Activated CD8-positive, alpha-beta memory T cell treated with anti-CD3 and anti-CD28 coated beads for 4 hours (primary cell): ENCODE results near the gene SLC28A1.
A peak's percentile ranks its signal among the peaks of the same experiment; 100 is the strongest.
"Not testable (repeated sequence)": the region's sequence is repeated elsewhere in the genome, so short reads cannot be mapped to it uniquely, and the experiment has no call there.

ENCODE experiments used
- DNase-seq, 2 donors: peaks; one replicate each; pipeline ENCODE4 v3.0.0-alpha.2; 2020; ENCODE audit warnings: low read depth in 2 of 2

The SLC28A1 gene

DNA sequence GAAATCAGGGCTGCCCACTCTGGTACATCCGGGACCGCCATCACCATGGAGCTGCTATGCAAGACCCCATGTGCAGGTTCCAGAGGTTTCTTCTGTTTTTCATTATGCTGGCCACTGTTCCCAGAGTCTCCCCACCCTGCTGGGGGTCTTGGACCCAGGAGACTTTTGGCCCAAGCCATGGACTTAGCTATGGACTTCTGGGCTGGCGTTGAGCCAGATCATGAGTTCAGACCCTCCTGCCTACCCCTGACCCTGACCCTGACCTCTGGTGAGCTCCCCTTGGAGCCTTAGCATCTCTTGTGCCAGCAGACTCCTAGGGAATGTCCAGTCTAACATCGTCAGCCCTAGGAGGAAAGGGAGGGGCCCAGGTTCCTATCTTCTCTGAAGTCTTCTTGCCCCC, 25.3 kb downstream of the SLC28A1 start:
- DNase-seq = no peak

DNA sequence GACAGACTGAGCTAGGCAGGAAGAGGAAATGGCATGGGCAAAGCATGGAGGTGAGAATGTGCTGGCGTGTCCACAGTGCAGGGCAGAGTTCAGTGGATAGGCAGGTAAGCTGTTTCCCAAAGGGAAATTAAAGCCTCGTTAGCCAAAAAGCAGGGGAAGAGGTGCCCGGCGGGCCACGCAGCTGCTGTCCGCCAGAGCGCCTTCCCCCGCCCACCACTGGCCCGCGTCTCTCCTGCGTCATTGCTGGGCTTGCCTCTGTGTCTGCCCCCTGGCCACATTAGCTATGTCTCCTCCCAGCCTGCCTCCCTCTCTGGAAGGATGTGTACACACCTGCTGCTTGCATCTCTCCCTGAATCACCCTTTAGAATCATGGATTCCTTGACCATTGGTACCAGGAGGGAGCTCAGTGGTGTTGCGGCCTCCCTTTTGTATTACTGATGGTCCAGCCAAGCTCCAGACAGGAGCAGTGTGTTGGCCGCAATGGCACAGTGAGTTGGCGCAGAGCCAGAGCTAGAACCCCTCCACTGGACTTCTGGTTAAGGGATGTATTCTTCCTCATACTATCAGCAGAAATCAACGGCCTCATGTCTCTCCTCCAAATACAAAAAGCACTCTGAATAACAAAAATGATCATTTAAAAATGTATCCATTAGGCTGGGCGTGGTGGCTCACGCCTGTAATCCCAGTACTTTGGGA, 26.6 kb downstream of the SLC28A1 start:
- DNase-seq = no peak

DNA sequence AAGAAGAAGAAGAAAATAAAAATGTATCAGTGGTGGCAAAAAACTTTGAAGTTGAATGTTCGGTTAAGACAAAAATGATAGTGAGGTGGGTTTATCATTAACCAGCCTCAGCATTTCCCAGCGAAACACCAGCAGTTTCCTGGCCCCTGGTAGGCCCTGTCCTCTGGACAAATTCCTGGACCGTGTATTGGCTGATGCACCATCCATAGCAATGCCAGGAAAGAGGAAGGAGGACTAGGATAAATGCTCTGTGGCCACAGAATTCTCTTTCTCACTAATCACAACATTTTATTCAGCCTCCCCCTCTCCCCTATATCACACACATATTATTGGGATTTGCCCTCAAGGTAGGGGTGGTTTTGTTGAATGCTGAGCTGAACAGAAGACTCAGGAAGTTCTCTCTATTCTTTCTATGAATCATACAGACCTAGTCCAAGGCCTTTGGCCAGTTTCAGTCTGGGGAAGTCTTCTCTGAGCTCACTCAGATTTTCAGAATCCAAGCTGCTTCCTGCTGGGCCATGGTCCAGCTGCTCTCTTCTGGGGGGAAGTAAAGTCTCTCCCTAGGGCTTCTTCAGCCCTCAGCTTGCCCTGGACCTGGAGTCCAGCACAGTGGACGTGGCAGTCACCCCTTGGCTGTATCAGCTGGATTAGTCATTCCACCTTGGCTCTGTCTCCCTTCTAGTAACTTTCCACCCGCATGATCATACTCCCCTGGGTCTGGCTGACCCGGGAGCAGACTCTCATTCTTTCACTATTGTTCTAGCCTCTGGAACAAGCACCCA, 27.6 kb downstream of the SLC28A1 start:
- DNase-seq = no peak

DNA sequence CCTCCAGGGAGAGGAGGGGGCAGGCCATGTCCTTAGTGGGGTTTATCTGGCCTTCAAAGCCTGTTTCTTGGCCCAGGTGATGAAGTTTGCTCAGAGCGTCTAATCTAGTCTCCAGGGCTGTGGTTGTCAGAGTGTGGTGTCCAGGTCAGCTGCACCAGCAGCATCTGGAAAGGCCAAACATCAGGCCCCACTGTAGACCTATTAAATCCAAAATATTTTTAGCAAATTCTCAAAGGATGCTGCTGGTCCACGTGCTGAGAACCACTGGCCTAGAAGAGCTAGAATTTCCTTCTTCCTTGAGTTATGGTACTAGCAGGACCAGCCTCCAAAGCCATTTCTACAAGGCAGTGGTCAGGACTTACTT, 28.9 kb downstream of the SLC28A1 start:
- DNase-seq = no peak

DNA sequence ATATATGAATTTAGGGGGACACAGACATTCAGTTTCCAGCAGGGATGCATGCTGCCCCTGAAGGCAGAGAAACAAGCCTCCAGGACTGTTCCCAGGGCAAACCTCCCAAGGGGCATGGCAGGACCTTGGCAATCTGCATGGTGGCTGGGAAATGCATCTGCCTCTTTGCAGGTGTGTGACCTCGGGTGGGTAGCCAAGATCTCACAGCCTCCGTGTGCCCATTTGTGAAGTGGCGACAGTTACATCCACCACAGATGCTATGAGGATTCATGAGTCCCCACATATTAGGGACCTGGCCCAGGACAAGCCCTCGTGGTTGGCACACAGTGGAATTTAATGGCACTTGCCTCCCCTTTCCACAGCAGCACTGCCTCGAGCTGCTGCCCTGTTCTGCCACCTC, 29.9 kb downstream of the SLC28A1 start:
- DNase-seq = no peak

DNA sequence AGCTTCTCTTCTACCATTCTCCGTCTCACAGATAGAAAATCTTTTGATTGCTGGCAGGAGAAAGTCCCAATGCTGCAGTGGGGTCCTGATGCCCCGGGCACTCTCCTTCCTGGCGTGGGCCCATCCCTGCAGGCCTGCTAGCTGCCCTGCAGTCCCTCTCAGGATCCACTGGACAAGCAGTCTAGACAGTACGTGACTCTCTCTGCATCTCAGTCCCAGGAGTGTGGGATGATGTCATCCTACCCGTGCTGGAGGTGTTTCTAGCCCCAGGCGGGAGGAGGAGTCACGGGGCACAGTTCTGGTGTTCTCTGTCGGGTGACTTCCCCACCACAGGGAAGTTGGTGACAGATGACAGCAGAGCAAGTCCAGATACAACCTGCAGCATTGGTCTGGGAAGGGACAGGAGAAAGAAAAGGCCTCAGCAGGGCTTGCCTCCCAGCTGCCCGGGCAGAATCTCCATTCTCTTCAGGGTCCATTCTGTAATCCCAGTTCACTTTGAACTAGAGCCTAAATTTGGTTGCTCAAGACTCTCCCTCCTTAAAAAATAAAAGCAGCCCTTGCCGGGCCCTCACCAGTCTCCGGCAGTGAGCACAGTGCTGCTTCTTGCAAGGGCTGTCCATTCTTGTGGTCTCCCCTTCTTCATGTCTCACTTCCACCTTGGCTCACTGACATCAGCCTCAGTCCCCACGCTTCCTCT, 30.6 kb downstream of the SLC28A1 start:
- peak; percentile 7 to 8 for DNase-seq

DNA sequence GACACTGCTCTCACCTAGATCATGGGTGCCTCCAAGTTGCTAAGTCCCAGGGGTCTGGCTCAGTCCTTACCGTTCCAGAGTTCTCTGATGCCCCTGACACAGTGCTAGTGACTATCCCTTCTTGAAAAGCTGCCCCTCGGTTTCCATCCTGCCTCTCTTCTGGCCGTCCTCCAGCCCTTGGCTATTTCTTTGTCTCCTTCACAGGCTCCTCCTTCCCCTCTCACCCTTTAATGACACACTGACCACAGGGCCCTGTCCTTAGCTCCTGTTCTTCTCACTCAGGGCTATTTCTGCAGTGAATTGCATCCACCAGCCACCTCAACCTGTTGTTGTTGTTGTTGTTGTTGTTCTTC, 31.1 kb downstream of the SLC28A1 start:
- no peak for DNase-seq

DNA sequence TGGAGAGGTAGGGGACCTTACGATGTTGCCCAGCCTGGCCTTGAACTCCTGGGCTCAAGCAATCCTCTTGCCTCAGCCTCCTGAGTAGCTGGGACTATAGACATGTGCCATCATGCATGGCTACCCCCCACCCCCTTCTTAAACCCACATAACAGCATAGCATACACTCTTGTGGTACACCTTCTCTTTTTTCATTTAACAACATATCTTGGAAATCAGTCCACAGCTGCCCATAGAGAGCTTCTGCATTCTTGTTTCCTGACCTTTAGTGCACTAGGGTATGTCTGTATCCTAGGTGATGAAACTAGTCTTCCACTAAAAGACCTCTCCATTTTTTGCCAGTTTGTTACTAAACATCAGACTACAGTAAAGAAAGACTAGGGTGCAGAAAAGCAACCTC, 33.0 kb downstream of the SLC28A1 start:
- DNase-seq = no peak

DNA sequence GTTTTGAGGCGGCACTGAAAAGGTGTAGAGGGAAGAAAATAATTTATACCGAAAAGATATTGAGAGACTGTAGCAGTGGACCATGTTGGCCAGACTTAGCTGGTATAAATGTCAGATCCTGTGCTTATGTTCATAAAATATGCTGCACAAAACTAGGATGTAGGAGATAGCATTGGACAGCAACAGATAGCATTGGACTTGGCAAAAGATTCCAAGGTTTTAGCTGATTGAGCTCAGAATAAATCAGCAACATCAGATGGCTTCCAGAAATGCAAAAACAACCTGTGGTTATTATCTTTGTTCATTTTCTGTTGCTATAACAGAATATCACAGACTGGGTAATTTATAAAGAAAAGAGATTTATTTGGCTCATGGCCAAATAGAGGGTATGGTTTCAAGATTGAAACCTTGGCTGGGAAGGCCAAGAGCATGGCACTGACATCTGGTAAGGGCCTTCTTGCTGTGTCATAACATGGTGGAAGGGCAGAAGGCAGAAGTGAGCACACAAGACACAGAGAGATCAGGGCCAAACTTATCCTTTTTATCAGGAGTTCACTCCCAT, 34.7 kb downstream of the SLC28A1 start:
- DNase-seq = no peak

DNA sequence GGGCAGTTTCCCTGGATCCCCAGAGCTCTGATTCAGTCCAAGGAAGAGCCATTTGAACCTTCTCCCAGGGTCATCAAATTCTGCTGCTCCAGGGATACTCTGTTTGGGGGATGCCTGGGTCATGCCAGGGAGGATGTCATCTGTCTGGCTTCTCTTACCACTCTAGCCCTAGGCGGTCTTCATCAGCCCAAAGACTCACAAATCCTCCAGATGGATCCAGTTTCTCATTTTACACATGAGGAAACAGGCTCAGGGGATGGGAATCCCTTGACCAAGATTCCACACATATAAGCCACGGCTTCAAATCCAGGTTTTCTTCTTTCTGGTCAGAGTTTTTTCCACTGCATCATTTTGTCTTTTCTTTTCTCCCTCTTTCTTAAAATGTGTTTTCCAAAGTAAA, 36.7 kb downstream of the SLC28A1 start:
- no peak for DNase-seq

DNA sequence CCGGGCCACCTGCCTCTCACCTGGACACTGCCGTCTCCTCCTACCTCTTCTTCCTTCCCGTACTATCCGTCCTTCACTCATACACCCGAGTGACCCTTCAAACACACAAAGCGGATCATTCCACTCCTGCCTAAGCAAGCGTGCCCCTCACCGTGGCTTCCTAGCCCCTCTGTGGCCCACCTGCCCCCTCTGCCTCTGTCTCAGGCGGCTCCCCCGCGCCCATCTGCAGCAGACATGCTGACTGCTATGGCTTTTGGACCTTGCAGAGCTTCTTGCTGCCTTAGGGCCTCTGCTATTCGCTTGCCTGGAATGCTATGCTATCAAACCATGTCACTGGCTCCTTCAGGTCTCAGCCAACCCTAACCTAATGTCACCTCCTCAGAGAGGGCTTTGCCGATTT, 38.1 kb downstream of the SLC28A1 start:
- DNase-seq = no peak

DNA sequence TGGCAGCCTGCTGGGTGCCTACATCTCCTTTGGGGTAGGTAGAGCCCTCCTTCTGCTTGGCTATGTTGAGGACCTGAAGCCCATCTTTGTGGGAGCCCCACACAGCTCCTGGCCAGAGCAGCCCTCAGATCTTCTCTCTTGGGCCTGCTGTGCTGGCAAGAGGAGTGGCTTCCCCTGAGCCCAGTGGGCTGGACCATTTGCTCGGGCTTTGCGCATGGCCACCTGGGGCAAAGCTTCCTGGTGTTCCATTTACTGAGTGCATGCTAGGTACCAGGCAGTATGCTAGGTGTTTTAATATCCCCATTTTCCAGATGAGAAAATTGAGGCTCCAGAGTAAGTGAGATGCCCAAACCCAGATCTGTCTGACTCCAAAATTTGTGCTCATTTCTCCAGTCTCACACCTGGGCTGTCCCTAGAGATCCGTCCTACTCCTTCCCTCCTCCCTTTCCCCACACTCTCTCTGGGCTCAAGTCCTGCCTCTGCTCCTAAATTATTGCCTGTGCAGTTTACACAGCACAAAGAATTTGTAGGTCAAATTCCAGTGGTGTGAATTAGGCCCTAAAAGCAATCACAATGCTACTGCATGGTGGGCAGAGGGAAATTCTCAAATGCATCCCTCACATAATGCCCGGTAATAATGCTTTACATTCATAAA, 39.7 kb downstream of the SLC28A1 start:
- DNase-seq = no peak

DNA sequence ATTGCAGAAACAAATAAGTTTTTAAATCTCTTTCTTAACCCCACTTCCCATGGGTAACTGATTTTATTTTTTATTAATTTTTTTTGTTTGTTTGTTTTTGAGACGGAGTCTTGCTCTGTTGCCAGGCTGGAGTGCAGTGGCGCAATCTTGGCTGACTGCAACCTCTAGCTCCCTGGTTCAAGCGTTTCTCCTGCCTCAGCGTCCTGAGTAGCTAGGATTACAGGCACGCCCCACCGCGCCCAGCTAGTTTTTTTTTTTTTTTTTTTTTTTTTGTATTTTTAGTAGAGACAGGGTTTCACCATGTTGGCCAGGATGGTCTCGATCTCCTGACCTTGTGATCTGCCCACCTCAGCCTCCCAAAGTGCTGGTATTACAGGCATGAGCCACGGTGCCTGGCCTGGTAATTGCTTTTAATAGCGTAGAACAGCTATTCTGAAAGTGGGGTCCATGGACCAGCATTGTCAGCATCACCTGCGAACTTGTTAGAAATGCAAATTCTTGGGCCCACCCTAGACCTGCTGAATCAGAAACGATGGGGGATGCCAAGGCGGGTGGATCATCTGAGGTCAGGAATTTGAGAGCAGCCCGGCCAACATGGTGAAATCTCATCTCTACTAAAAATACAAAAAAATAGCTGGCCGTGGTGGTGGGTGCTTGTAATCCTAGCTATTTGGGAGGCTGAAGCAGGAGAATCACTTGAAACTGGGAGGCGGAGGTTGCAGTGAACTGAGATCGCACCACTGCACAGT, 40.5 kb downstream of the SLC28A1 start:
- not testable (repeated sequence) for DNase-seq

DNA sequence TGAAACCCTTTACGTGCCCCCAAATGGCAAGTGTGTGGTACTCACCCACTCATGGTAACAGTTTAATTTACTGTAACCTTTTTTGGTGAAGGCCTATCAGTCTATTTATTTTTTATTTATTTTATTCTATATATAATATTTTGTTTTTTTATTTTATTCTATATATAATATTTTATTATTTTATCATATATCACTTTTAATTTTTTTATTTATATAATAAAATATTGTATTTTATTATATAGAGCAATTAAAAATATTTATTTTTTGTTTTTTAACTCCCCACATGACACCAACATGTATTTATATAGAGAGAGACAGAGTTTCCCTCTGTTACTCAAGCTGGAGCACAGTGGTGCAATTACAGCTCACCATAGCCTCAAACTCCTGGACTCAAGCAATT, 41.4 kb downstream of the SLC28A1 start:
- DNase-seq = no peak

DNA sequence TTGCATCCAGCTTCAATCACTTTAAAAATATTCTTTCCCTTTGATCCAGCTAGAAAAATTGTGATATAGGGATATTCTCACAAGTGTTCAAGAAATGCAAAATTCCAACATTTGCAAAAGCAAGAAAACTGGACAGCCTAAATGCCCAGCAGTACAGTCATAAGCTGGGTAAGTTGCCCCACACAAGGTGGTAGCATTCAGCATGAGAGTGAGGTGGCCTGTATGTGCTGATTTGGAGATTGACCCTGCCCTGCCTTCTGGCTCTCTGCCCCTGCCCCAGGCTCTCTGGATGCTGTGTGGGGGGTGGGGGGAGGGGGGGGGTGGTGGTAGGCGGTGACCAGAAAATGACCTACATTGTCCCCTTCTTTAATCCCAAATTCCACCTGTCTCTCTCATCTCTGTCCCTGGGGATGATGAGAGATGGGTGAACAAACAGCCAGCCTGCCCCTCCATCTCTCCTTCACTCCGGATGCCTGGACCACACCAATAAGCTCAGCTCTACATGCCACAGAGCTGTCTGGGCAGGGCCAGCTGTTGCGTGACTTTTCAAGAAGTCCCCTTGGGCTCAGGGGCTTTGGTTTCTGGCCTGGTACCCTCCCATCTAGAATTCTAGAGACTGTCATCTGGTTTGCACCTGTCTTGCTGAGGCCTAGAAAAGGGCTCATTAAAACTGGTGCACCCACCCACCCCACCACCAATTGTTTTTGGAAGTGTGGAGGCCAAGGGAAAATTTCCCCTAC, 42.2 kb downstream of the SLC28A1 start:
- DNase-seq = no peak

DNA sequence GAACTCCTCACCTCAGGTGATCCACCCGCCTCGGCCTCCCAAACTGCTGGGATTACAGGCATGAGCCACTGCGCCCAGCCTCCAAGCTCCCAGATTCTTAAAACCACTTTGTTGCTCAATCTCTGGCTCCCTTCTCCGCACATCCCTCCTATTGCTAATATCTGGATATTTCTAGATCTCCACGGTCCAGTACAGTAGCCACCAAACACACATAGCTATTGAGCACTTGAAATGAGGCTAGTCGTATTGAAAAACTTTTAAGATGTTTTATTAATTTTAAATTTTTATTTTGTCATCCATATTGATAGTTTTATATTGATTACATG, 44.3 kb downstream of the SLC28A1 start:
- no peak for DNase-seq

DNA sequence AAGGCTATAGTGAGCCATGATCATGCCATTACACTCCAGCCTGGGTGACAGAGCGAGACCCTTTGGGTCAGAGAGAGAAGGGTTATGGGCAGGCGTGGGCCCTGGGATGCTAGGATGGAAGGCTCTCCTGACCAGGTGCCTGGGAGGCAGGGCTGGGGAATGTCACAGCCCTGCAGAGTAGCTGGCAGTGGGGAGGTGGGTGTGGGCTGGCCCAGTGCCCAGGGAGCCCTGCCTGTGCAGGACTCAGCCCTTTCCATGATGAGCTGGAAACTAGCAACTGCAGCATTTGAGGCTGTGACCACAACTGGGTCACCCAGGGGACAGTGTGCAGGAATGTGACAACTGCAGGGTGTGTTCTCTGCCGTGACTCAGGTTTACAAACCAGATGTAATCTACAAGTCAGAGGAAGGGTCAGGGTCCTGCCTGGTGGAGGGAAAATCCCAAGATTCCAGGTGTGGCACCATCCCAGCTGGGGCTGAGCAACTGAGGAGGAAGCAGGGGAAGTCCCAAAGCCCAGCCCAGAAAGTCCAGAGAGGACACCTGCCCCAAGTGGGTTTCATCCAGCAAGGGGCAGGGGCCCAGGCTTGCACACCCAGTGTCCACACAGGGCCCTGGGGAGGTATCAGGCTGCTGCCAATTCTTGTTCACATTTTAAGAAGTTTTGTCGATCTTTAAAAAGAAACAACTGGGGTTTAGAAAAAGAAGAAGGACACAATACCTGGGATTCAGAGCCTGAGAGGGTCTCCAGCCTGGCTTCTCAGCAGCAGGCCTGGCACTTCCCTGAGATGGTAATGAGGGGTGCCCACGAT, 45.5 kb downstream of the SLC28A1 start:
- no peak for DNase-seq

DNA sequence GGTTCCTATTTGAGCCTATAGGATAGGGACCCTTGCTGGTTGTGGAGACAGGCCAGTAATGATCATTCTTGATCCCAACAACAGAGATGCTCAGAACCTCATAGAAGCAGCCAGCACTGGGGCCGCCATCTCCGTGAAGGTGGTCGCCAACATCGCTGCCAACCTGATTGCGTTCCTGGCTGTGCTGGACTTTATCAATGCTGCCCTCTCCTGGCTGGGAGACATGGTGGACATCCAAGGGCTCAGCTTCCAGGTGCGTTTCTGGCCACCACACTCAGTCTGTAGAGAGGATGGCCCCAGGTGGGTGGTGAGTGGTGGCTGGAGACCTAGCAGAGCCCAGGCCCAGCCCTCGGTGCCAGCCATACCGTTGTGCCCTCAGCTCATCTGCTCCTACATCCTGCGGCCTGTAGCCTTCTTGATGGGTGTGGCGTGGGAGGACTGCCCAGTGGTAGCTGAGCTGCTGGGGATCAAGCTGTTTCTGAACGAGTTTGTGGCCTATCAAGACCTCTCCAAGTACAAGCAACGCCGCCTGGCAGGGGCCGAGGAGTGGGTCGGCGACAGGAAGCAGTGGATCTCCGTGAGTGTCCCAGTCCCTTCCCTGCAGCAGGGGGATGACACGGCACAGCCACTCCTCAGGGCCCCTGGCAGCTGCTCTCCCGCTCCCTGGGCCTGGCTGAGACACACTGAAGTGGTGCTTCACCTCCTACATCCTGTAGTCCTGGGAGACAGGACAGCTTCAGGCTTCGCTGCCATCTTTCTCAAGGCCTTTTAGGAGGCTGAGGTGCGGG, 50.7 kb downstream of the SLC28A1 start:
- no peak for DNase-seq

DNA sequence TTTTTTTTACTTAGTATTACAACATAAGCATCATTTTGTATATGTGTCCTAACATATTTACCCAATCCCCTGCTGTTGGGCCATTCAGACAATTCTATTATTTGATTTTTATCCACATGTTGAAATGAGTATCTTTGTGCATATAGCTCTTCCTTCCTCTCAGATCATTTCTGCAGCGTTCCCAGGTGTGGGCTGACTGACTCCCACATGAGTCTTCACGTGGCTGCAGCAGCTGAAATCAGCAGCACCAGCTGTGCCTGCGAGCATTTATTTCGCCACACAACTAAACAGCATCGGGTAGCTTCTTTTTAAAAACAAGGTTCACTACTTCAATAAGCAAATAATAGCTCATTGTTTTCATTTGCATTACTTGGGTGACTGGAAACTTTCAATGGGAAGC, 52.7 kb downstream of the SLC28A1 start:
- no peak for DNase-seq
